GM18861 (cell line): ENCODE data around the gene ABCA12.
A peak's percentile ranks its signal among the peaks of the same experiment; 100 is the strongest.
"Not testable (repeated sequence)": the region's sequence is repeated elsewhere in the genome, so short reads cannot be mapped to it uniquely, and the experiment has no call there.

Source experiments
- ATAC-seq: cut with Tn5 transposase; IDR thresholded peaks from one replicate; pipeline ENCODE4 v1.9.1; 2021; ENCODE audit not compliant: unreplicated experiment

The ABCA12 gene, protein sequence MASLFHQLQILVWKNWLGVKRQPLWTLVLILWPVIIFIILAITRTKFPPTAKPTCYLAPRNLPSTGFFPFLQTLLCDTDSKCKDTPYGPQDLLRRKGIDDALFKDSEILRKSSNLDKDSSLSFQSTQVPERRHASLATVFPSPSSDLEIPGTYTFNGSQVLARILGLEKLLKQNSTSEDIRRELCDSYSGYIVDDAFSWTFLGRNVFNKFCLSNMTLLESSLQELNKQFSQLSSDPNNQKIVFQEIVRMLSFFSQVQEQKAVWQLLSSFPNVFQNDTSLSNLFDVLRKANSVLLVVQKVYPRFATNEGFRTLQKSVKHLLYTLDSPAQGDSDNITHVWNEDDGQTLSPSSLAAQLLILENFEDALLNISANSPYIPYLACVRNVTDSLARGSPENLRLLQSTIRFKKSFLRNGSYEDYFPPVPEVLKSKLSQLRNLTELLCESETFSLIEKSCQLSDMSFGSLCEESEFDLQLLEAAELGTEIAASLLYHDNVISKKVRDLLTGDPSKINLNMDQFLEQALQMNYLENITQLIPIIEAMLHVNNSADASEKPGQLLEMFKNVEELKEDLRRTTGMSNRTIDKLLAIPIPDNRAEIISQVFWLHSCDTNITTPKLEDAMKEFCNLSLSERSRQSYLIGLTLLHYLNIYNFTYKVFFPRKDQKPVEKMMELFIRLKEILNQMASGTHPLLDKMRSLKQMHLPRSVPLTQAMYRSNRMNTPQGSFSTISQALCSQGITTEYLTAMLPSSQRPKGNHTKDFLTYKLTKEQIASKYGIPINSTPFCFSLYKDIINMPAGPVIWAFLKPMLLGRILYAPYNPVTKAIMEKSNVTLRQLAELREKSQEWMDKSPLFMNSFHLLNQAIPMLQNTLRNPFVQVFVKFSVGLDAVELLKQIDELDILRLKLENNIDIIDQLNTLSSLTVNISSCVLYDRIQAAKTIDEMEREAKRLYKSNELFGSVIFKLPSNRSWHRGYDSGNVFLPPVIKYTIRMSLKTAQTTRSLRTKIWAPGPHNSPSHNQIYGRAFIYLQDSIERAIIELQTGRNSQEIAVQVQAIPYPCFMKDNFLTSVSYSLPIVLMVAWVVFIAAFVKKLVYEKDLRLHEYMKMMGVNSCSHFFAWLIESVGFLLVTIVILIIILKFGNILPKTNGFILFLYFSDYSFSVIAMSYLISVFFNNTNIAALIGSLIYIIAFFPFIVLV (N-terminal part only)

DNA sequence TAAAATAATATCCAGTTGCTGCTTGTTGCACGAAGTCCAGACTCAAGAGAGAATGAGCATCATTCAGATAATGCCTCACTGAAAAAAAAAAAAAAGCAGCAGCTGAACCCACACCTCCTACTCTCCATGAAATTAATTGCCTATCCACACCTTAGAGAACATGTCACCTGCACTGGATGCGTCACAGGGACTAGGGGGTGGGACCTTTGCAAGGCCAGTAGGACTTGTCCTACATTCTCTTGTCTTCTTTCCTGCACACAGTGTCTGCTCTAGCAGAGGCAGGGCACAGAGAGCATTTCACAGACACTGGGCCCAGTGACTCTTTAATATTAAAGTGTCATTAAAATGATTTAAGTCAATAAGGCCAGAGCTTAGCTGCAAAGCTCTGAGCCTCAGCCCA, at the start of gene ABCA12:
TSS of gene ABCA12 (minus strand) at position 148 of the 400 bp plus-strand sequence. CDS start 418 bp downstream, outside the sequence.
- no peak for ATAC-seq

GRCh38 chr2:215188078-215188477, 49.7 kb upstream of the ABCA12 start:
- ATAC-seq = no peak

GRCh38 chr2:215186021-215186420, 47.6 kb upstream of the ABCA12 start:
- no peak for ATAC-seq

DNA sequence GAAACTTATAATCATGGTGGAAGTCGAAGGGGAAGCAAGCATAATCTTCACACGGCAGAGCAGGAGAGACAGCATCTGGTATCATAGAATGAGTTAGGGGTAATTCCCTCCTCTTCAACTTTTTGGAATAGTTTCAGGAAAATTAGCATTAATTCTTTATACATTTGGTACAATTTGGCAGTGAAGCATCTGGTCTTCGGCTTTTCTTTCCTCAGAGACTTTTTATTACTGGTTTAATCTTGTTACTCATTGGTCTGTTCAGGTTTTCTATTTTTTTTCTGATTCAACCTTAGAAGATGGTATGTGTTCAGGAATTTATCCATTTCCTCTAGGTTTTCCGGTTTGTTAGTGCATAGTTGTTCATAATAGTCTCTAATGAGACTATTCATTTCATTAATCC, 39.7 kb upstream of the ABCA12 start:
- no peak for ATAC-seq

GRCh38 chr2:215171796-215172195, 33.4 kb upstream of the ABCA12 start:
- no peak for ATAC-seq

- ATAC-seq = peak; percentile 94
These were observed 32.7 kb upstream of the ABCA12 start for GRCh38 chr2:215171151-215171550.

DNA sequence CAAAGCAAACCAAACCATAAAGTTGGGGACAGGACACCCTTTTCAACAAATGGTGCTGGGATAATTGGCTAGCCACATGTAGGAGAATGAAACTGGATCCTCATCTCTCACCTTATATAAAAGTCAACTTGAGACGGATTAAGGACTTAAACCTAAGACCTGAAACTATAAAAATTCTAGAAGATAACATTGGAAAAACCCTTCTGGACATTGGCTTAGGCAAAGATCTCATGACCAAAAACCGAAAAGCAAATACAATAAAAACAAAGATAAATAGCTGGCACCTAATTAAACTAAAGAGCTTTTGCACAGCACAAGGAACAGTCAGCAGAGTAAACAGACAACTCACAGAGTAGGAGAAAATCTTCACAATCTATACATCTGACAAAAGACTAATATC, 28.1 kb upstream of the ABCA12 start:
- ATAC-seq = not testable (repeated sequence)

- not testable (repeated sequence) for ATAC-seq
These were observed 24.9 kb upstream of the ABCA12 start for GRCh38 chr2:215163319-215163718.

GRCh38 chr2:215161301-215161829, 22.9 kb upstream of the ABCA12 start:
- ATAC-seq = no peak

DNA sequence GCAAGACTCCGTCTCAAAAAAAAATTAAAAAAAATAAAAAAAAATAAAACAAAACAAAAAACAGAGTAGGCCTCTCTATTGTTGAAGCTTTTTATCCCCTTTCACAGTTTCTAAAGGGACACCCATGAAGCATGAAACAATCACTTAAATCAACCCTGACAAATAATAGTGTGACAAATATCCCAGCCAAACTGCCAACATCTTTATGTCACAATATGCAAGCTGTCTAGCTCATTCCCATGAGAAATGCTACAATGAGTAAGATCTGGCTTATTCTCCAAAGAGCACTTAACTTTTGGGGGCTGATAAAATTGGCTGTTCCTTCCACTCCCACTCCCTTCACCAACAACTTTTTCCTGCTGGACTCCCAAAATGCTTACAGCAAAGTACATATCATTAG, 21.7 kb upstream of the ABCA12 start:
- ATAC-seq = no peak

DNA sequence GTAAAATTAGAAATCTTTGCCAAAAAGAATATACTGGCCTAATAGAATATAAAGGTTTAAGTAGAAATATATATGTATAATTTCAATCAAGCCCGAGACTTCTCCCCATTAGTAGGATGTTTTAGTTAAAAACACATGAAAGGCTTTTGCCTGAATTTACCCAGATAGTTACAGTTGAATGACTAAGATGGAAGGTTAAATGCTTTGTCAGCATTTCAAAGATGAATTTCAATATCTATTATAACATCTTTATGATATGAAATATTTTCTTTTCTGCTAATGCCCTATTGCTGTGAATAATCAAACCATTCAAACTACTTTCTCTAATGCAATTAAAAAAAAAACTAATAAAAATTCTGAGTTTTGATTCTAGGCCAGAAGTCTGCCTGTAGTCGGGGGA, 18.0 kb upstream of the ABCA12 start:
- no peak for ATAC-seq

- no peak for ATAC-seq
These were observed 11.5 kb upstream of the ABCA12 start for GRCh38 chr2:215149894-215150293.

DNA sequence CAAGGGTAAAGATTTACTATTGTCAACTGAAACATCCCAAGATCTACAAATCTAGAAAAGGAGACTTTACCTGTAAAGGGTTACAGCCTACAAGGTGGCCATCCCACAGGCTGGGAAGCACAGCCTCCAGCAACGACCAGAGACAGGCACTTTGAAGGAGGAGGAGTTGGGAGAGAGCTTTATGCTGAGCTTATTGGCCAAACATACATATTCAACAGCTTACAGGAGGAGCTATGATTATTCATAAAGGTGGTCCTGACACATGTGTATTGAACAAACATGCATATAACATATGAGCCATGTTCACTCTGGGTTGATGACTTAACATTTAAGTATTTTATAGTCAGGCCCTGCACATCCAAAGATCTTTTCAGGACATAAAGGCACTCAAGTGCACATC, 11.1 kb upstream of the ABCA12 start:
- no peak for ATAC-seq

DNA sequence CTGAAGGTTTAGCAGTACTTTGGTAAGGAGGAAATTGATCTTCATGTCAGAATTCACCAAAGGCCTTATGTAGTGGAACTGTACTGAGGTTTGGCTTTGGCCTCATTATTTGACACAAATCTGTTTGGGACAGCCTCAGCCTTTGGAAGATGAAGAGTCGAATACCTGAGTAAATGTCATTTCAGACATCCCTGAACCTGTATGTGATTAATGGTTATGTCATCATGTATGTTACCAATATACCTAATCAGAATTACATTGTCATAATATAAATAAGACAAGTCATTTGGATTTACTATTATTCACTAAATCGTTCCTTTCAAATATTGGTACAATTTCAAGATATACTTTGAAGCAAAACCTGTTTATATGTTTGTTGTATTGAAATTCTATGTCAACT, 10.6 kb upstream of the ABCA12 start:
- no peak for ATAC-seq

DNA sequence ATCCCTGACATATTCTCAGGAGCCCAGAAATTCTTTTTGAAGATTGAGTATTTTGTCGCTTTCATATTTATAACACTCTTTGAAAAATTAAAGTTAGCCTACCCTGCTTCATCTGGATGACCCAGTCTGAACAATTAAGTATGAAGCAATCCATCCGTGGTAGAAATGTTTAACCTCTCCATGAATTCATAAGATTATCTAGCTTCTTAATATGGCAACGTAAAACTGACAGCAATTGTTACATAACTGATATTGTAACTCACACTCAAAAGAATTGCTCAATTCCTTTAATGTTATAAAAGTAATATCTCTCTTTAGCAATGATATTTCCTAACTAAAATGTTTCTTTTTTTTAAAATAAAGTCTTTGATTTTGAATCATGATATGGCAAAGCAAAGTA, 7.2 kb upstream of the ABCA12 start:
- no peak for ATAC-seq

GRCh38 chr2:215144106-215144875, 5.9 kb upstream of the ABCA12 start:
- ATAC-seq = no peak

GRCh38 chr2:215143458-215143857, 5.0 kb upstream of the ABCA12 start:
- no peak for ATAC-seq

DNA sequence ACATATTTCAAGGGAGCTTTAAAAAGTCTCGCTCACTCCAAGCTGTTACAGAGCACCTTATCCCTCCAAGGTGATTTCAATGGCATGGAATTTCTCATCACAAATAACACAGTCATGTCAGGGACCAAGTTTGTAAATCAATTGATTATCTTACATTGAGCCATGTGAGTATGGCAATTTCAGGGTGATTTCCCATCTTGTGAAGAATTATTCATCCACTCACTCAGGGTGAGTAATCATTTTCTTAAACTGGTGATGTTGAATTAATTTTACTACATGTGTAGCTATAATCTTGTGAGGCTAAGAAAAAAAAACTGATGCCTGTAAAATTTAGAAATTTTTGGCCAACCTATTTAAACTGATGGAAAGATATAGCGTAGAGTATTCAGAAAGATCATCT, 3.3 kb upstream of the ABCA12 start:
- no peak for ATAC-seq

GRCh38 chr2:215140166-215140707, 1.8 kb upstream of the ABCA12 start:
- no peak for ATAC-seq

DNA sequence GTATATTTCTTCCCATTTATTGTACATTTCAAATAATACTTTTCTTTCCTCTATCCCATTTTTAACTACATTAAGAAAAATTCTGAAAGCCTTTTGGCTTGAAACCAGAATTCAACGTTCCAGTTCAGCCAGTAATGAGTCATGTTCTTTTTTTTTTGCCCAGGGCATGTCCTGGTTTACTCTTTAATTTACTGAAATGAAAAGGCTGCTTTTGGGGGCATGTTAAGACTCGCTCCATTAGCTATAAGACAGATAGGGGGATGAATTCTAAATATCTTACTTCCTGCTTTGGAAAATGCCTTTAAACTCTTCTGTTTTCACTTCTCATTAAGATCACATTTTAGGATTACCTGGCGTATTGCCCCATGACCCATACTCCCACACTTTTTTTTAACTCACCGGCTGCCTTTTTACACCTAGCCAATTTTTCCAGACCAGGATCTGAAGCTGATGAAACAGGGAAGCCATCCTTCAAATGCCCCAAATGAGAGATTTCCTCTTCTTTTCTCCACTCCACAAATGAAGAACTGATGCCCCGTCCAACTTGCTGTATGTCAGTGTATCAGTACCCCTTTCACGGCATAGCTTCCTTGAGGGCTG, 585 bp downstream of the ABCA12 start:
- no peak for ATAC-seq
